Psoas muscle (tissue), 8 donors: ENCODE results near the gene TBATA. TPM values are rescaled to one million over a fixed set of nuclear protein-coding genes. Genes with fewer than 3 reads are reported as not detected.

Experiments
- ATAC-seq, 4 donors: fragments of 200-7000 bp; cut with Tn5 transposase; one replicate each; pipeline ENCODE4 v1.9.1; 2020; ENCODE audit warnings: moderate library complexity in 3 of 4, mild to moderate bottlenecking in 2 of 4
- DNase-seq, 2 donors: peaks; one replicate each; pipeline ENCODE4 v3.0.0-alpha.2; 2020
- H3K27ac ChIP-seq: fragments of 200-600 bp; one replicate; pipeline ENCODE4 v1.8.0; 2022
- H3K27me3 ChIP-seq, 3 donors: fragments of 200-600 bp in 1 of 3; one replicate each; pipeline versions ENCODE4 v1.6.1 to v1.8.0; 2013 to 2022; ENCODE audit warnings: low read length in 2 of 3, mild to moderate bottlenecking in 2 of 3, moderate library complexity in 1 of 3; ENCODE audit not compliant: insufficient read depth in 3 of 3
- H3K36me3 ChIP-seq, 2 donors: fragments of 200-600 bp in 1 of 2; one replicate each; pipeline versions ENCODE4 v1.6.1 to v1.8.0; 2013 to 2022; ENCODE audit warnings: low read depth in 1 of 2, mild to moderate bottlenecking in 1 of 2, moderate library complexity in 1 of 2; ENCODE audit not compliant: insufficient read depth in 1 of 2
- H3K4me1 ChIP-seq: fragments of 200-600 bp; one replicate; pipeline ENCODE4 v1.8.0; 2022
- H3K4me3 ChIP-seq: fragments of 200-600 bp; one replicate; pipeline ENCODE4 v1.8.0; 2022; ENCODE audit warnings: mild to moderate bottlenecking
- H3K9me3 ChIP-seq: fragments of 200-600 bp; one replicate; pipeline ENCODE4 v1.8.0; 2022
- WGBS, 3 donors: extraction: QIAGEN DNeasy Blood & Tissue Kit; methylation state at CpG; one replicate each; pipeline versions ENCODE4 v1.1.6 to v1.1.7; 2013; 5-methylcytosine and 5-hydroxymethylcytosine counted together
- intact Hi-C, 2 donors: fragments of 100-400 bp; cut with DNase I; formaldehyde crosslinking; loops; one replicate each; pipeline versions ENCODE4 v1.11.0 to v1.14.2; 2022
- polyA plus RNA-seq, 3 donors: library from polyadenylated mRNA; stranded (reverse); fragments of 200-250 nt; gene quantifications; one replicate each; pipeline ENCODE4 v1.2.3, GENCODE V29; 2013
- total RNA-seq, 4 donors: library from RNA; stranded (reverse); fragmentation: NEBNext Ultra II Directional in 2 of 4; extraction: Animal tissue kit (Norgen Biotek cat#: 25700) in 2 of 4; gene quantifications; one replicate each; pipeline versions ENCODE4 v1.2.1 to v1.2.4, GENCODE V29; 2021 to 2023
- TF ChIP-seq, protein P1 (sequence below): fragments of 200-600 bp; IDR thresholded peaks from one replicate; pipeline ENCODE4 v1.8.0; 2022; ENCODE audit warnings: antibody characterized with exemption
- donor health status: healthy with polysubstance abuse.
- donor health status: DM: no; HTN: no; CAD: no; lungs with moderate emphysema.
- donor health status: Bipolar disorder and iron deficiency.
- donor health status: healthy.
- donor health status: DM: yes; HTN: yes; CAD: no.
- donor health status: DM: no; HTN: no; CAD: no.
- donor health status: DM: no; HTN: no; CAD: no.
- donor health status: DM: yes; HTN: yes; CAD: no.

The TBATA gene
- total and polyA plus RNA-seq, 7 donors, result not detected

DNA sequence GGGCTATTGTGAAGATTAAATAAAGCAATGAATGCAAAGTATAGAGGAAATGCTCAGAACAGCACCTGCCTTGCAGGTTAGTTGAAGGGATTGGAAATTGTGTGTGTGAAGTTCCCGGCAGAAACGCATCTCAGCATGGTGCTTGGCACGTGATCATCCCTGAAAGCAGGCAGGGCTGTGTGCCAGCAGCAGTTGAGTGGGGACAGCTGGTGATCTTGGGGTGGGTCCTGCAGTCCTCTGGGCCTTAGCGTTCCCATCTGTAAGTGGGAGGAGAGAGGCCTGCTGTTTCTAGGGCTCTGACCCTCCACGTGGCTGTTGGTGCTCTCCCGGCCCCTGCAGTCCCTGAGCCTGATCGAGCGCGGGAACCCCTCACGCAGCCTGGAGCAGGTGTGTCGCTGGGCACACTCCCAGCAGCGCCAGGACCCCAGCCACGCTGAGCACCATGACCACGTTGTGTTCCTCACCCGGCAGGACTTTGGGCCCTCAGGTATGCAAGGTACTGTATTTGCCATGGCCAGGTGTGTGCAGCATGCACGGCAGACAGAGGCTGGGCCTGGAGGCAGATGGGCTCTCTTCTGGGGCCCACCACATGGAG, 55.3 kb downstream of the TBATA start:
- intact Hi-C loops, result no loop called here
- Histone ChIP-seq H3K27me3 (no peaks in the 10 kb centered on the region), H3K4me3 (no peak overlapping the region), H3K4me1 (no peaks in the 10 kb centered on the region), H3K9me3 (no peaks in the 10 kb centered on the region), H3K36me3 (no peaks in the 10 kb centered on the region), H3K27ac (no peak overlapping the region)
- 57 to 66% (median 62%) methylated on average over 16 of the region's 16 CpGs for WGBS, 3 donors
- ATAC-seq (no peak), DNase-seq (no peak)
- TF ChIP-seq, protein P1, sequence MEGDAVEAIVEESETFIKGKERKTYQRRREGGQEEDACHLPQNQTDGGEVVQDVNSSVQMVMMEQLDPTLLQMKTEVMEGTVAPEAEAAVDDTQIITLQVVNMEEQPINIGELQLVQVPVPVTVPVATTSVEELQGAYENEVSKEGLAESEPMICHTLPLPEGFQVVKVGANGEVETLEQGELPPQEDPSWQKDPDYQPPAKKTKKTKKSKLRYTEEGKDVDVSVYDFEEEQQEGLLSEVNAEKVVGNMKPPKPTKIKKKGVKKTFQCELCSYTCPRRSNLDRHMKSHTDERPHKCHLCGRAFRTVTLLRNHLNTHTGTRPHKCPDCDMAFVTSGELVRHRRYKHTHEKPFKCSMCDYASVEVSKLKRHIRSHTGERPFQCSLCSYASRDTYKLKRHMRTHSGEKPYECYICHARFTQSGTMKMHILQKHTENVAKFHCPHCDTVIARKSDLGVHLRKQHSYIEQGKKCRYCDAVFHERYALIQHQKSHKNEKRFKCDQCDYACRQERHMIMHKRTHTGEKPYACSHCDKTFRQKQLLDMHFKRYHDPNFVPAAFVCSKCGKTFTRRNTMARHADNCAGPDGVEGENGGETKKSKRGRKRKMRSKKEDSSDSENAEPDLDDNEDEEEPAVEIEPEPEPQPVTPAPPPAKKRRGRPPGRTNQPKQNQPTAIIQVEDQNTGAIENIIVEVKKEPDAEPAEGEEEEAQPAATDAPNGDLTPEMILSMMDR, result no peak

- no peak overlapping the region for H3K4me3 ChIP-seq
- H3K36me3 ChIP-seq, result no peaks in the 10 kb centered on the region
- H3K4me1 ChIP-seq, result no peaks in the 10 kb centered on the region
- H3K9me3 ChIP-seq, result no peaks in the 10 kb centered on the region
- ATAC-seq (no peak), DNase-seq (no peak)
- intact Hi-C loops, result no loop called here
- no peaks in the 10 kb centered on the region for H3K27me3 ChIP-seq
- H3K27ac ChIP-seq, result no peak overlapping the region
- TF ChIP-seq, protein P1, result no peak
- 59 to 85% (median 83%) methylated on average over 2 of the region's 2 CpGs for WGBS, 3 donors
These were observed 56.8 kb downstream of the TBATA start for GRCh38 chr10:70728328-70728727.

DNA sequence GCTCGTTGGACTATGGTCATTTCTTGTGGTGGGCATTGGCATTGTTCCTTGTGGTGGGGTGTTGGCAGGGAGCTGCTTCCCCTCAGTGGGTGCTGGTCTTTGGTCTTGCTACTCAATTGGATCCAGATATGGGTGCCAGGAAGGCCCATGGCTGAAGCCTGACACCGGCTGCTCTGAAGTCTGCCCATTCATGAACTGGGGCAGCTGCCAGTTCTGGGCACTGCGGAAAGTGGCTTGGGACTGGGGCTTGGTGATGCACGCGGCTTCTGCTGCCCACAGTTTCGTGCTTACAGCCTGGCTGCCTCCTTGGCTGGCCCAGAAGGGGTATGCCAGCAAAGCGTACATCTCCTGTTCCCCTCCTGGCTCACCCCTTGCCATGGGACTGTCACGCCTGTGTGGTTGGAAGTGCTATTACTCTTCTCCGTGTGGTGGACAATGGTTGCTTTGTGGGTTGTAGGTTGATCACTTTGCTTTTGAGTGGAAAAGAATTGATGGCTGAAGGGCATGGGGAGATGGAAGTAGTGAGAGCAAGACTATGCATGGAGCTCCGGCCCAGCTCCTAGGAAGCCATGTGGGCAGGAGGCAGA, 58.2 kb downstream of the TBATA start:
- no peak for ATAC-seq

DNA sequence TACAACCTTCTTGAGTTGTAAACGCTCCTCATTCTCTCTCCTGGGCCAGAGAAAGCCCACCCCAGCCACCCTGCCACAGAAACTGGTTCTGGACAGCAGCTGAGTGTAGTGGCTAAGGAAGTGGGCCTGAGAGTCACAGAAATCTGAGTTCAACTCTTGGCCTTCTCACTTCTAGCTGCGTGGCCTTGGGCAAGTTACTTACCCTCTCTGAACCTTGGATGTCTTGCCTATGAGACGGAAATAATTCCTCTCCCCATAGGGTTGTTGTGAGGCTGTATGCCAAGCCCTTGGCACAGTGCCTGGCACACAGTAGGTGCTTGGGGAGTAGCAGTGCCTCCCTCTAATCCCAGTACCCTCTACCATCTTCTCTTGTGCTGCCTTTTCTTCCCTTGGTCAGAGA, 61.4 kb downstream of the TBATA start:
- 94 to 96% (median 95%) methylated on average over 3 of the region's 3 CpGs for WGBS, 3 donors
- no peaks in the 10 kb centered on the region for H3K4me1 ChIP-seq
- no peak overlapping the region for H3K27ac ChIP-seq
- intact Hi-C loops, result no loop called here
- no peaks in the 10 kb centered on the region for H3K36me3 ChIP-seq
- TF ChIP-seq, protein P1, result no peak
- DNase-seq (no peak), ATAC-seq (no peak)
- H3K27me3 ChIP-seq, result no peaks in the 10 kb centered on the region
- no peak overlapping the region for H3K4me3 ChIP-seq
- no peaks in the 10 kb centered on the region for H3K9me3 ChIP-seq

More for the DNA sequence above, 58.2 kb downstream of the TBATA start:
- H3K9me3 ChIP-seq, result no peaks in the 10 kb centered on the region
- no peaks in the 10 kb centered on the region for H3K27me3 ChIP-seq
- H3K27ac ChIP-seq, result no peak overlapping the region
- H3K4me1 ChIP-seq, result no peaks in the 10 kb centered on the region
- DNase-seq, result no peak
- no peaks in the 10 kb centered on the region for H3K36me3 ChIP-seq
- WGBS, 3 donors, result 41 to 60% (median 44%) methylated on average over 10 of the region's 10 CpGs
- TF ChIP-seq, protein P1, result no peak
- intact Hi-C loops, result no loop called here
- no peak overlapping the region for H3K4me3 ChIP-seq
